Measurements from ENCODE around the gene MAPRE3.

Gene MAPRE3

DNA sequence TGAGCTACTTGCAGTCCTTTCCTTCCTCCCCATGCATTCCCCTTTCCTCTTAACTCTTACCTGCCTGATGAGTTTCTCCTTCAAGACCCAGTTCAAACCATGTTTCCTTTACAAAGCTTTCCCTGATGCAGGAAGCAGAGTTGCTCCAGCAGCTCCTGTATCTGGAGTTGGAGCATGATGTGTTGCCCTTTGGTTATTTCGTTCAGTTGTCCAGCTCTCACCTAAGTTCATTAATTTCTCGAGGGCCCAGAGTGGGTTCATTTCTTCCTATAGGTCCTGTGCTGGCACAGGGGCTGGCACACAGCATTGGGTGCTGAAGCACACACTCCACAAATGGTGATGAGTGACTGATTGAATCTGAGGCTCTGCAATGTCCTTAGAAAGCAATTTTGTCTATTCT is 39.3 kb downstream of the MAPRE3 start:
- DNase-seq = no peak
- Histone ChIP-seq H3K27ac (no peak overlapping the region), H3K9me3 (ENCODE audit: severe bottlenecking) (peaks cover 5% of the 10 kb centered on the region), H3K27me3 (ENCODE audit: insufficient read depth, low read depth, severe bottlenecking) (no peaks in the 10 kb centered on the region), H3K4me3 (ENCODE audit: low read depth, low read length) (no peak overlapping the region), H3K36me3 (no peaks in the 10 kb centered on the region)
- TF ChIP-seq, protein P1, sequence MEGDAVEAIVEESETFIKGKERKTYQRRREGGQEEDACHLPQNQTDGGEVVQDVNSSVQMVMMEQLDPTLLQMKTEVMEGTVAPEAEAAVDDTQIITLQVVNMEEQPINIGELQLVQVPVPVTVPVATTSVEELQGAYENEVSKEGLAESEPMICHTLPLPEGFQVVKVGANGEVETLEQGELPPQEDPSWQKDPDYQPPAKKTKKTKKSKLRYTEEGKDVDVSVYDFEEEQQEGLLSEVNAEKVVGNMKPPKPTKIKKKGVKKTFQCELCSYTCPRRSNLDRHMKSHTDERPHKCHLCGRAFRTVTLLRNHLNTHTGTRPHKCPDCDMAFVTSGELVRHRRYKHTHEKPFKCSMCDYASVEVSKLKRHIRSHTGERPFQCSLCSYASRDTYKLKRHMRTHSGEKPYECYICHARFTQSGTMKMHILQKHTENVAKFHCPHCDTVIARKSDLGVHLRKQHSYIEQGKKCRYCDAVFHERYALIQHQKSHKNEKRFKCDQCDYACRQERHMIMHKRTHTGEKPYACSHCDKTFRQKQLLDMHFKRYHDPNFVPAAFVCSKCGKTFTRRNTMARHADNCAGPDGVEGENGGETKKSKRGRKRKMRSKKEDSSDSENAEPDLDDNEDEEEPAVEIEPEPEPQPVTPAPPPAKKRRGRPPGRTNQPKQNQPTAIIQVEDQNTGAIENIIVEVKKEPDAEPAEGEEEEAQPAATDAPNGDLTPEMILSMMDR (IDR thresholded peaks at IDR 0.05; ENCODE audit: low read depth, low read length) = no peak

DNA sequence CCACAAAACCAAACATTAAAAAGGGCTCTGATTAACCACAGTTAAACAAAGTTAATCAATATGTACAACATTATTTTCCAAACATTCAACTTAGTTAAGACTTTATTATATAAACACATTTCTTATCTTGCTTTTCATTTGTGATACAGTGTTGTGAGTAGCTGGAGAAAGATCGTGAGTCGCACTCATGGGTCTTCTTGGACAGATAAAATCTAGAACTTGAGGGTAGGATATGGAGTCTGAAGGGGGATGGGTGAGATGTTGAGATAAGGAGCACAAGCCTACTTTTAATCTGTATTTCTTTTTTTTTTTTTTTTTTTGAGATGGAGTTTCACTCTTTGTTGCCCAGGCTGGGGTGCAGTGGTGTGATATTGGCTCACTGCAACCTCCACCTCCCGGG is 39.7 kb downstream of the MAPRE3 start:
- no peak overlapping the region for H3K4me3 ChIP-seq (ENCODE audit: low read depth, low read length)
- H3K27ac ChIP-seq = no peak overlapping the region
- no peaks in the 10 kb centered on the region for H3K27me3 ChIP-seq (ENCODE audit: insufficient read depth, low read depth, severe bottlenecking)
- no peak for DNase-seq
- H3K36me3 ChIP-seq = no peaks in the 10 kb centered on the region
- H3K9me3 ChIP-seq (ENCODE audit: severe bottlenecking) = peaks cover 5% of the 10 kb centered on the region
- TF ChIP-seq, protein P1 (IDR thresholded peaks at IDR 0.05; ENCODE audit: low read depth, low read length) = no peak

DNA sequence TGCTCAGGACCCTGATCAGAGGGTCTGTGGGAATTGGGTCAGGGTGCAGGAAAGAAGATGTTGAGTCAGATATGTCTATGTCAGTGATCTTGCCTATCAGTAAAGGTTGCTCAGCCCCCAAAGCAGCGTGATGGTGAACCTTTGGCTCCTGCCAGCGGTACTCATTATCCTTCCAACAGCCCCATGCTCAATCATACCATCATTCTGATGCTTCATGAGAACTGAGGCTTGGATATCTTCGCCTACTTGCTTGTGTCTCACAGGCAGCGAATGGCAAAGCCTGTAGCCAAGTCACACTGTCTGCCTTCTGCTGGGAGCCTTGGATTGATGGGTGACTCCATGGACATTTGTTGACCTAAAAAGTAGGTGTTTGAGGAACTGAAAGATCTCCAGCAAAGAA is 43.3 kb downstream of the MAPRE3 start:
- H3K27ac ChIP-seq = no peak overlapping the region
- H3K27me3 ChIP-seq (ENCODE audit: insufficient read depth, low read depth, severe bottlenecking) = no peaks in the 10 kb centered on the region
- H3K9me3 ChIP-seq (ENCODE audit: severe bottlenecking) = peaks cover under 1% of the 10 kb centered on the region
- H3K4me3 ChIP-seq (ENCODE audit: low read depth, low read length) = no peak overlapping the region
- H3K36me3 ChIP-seq = no peaks in the 10 kb centered on the region
- TF ChIP-seq, protein P1 (IDR thresholded peaks at IDR 0.05; ENCODE audit: low read depth, low read length) = no peak
- DNase-seq = no peak

DNA sequence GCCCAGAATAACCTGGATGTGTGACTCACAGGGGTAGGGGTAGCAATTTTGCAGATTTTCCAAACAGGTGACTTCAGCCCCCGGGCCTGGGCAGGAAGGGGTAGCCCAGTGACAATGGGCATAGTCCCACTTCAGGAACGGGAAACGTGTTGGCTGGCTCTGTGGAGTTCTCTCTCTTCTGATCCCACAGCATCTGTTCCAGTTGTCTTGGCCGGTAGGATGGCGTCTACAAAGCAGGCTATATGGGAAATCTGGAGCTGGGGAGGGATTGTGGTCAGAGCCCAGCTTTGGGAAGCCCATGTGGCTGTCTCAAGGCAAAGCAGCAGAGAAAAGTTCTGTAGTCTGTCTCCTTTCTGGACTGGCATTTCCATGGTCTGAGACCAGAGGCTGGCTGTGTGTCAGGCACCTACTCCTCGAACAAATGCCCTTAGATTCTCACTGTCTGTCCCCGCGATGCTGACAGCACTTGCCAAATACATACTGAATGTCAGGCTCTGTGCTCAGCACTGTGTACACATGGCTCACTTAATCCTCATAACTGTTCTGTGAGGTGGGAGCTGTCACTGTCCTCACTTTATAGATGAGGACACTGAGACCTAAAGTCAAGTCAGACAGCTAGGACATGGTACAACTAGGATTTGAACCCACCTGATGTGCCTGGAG is 44.5 kb downstream of the MAPRE3 start:
- TF ChIP-seq, protein P1 (IDR thresholded peaks at IDR 0.05; ENCODE audit: low read depth, low read length) = no peak
- Histone ChIP-seq H3K36me3 (no peaks in the 10 kb centered on the region), H3K4me3 (ENCODE audit: low read depth, low read length) (no peak overlapping the region), H3K27ac (peak overlapping the region; percentile 3; the same call in 1 of the 2 replicates), H3K27me3 (ENCODE audit: insufficient read depth, low read depth, severe bottlenecking) (no peaks in the 10 kb centered on the region), H3K9me3 (ENCODE audit: severe bottlenecking) (no peaks in the 10 kb centered on the region)
- peak; percentile 29 for DNase-seq

DNA sequence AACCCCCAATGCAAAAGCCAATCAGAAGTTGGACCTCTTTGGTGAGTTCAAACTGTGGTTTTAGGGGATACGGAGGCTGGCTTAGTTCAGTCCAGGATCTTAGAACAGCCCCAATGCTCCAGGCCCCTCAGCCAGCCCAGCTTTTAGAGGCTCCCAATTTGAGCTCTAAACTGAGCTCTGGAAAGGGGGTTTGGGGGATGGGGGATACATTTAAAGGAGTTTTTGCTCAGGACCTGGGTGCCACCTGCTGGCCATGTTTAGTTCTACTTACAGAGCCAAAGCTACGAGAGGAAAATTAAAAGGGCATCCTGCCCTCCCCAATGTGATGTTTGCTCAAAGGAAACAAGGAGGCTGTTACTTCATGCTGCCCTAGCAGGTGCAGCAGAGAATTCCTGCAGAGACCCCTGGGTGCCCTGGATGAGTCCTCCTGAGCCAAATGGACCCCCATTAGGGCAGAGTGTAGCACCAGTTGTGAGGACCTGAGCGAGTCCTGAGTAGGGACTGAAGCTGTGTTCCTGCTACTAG is 46.4 kb downstream of the MAPRE3 start:
- no peak overlapping the region for H3K4me3 ChIP-seq (ENCODE audit: low read depth, low read length)
- H3K9me3 ChIP-seq (ENCODE audit: severe bottlenecking) = no peaks in the 10 kb centered on the region
- peak; percentile 74 for DNase-seq
- no peaks in the 10 kb centered on the region for H3K27me3 ChIP-seq (ENCODE audit: insufficient read depth, low read depth, severe bottlenecking)
- H3K36me3 ChIP-seq = no peaks in the 10 kb centered on the region
- H3K27ac ChIP-seq = no peak overlapping the region; the same call in 1 of the 2 replicates
- TF ChIP-seq, protein P1 (IDR thresholded peaks at IDR 0.05; ENCODE audit: low read depth, low read length) = peak; percentile 71

DNA sequence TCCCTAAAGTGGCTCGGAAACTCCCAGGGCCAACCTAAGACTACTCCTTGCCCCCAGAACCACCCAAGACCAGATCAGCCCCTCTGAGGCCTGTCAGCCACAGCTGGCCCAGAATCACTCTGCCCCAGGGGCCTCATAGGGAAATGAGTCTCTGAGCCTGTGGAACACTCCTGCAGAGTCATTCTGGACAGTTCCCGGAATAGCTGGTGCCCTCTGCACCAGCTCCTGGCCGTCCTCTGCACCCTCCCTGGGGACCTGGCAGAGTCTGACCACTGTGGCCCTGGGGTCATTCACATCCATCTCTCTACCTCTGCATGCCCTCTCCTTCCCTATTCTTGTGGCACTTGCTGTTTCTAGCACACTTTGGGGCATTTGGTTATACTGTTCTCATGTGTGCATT is 47.7 kb downstream of the MAPRE3 start:
- no peak overlapping the region for H3K4me3 ChIP-seq (ENCODE audit: low read depth, low read length)
- TF ChIP-seq, protein P1 (IDR thresholded peaks at IDR 0.05; ENCODE audit: low read depth, low read length) = no peak
- H3K36me3 ChIP-seq = peaks cover 7% of the 10 kb centered on the region
- no peak overlapping the region for H3K27ac ChIP-seq
- no peaks in the 10 kb centered on the region for H3K27me3 ChIP-seq (ENCODE audit: insufficient read depth, low read depth, severe bottlenecking)
- H3K9me3 ChIP-seq (ENCODE audit: severe bottlenecking) = no peaks in the 10 kb centered on the region
- DNase-seq = no peak
